Body of pancreas (tissue), 4 donors: ENCODE measurements around the gene OTX1. TPM values are rescaled to one million over a fixed set of nuclear protein-coding genes. Genes with fewer than 3 reads are reported as not detected.

ENCODE experiments used
- ATAC-seq: fragments of 150-250 bp; one replicate; pipeline ENCODE4 v1.9.1; 2016
- DNase-seq, 4 donors: peaks; one replicate each; pipeline ENCODE4 v3.0.0-alpha.2; 2019
- H3K27ac ChIP-seq, 4 donors: fragments of 200-600 bp; sonication (generic); 1 replicate in 3 of 4; 2 replicates in 1 of 4; pipeline versions ENCODE4 v1.5.1 to v1.6.1; 2016 to 2019; ENCODE audit warnings: mild to moderate bottlenecking in 1 of 4, mixed read lengths in 1 of 4, moderate library complexity in 1 of 4
- H3K27me3 ChIP-seq, 2 donors: fragments of 200-600 bp; sonication (generic); one replicate each; pipeline ENCODE4 v1.6.0; 2016; ENCODE audit warnings: mild to moderate bottlenecking in 1 of 2
- H3K36me3 ChIP-seq, 2 donors: fragments of 200-600 bp; sonication (generic); replicated peaks in 1 of 2; 2 replicates each; pipeline ENCODE4 v1.5.1; 2016; ENCODE audit warnings: low read depth in 2 of 2; ENCODE audit not compliant: insufficient read depth in 1 of 2
- H3K4me1 ChIP-seq: fragments of 200-600 bp; sonication (generic); one replicate; pipeline ENCODE4 v1.6.0; 2016
- H3K4me3 ChIP-seq, 2 donors: fragments of 200-600 bp; sonication (generic); 1 replicate in 1 of 2; 2 replicates in 1 of 2; pipeline ENCODE4 v1.5.1; 2016 to 2019
- H3K9me3 ChIP-seq, 3 donors: fragments of 200-600 bp; sonication (generic); 1 replicate in 2 of 3; 2 replicates in 1 of 3; pipeline ENCODE4 v1.5.1; 2016
- CTCF ChIP-seq, 7 experiments: fragments of 450-650 bp in 4 of 7; fragments of 200-600 bp in 3 of 7; sonication (generic) in 3 of 7; IDR thresholded peaks; one replicate each; pipeline ENCODE4 v1.5.1; 2016 to 2019; ENCODE audit warnings: antibody characterized with exemption in 7 of 7
- POLR2A ChIP-seq, 3 donors: fragments of 450-650 bp; IDR thresholded peaks; one replicate each; pipeline ENCODE4 v1.6.1; 2016; ENCODE audit warnings: antibody characterized with exemption in 3 of 3, mild to moderate bottlenecking in 2 of 3
- WGBS, 2 donors: methylation state at CpG; one replicate each; pipeline ENCODE4 v1.1.5; 2017; 5-methylcytosine and 5-hydroxymethylcytosine counted together
- intact Hi-C: fragments of 100-400 bp; cut with DNase I; formaldehyde crosslinking; loops from one replicate; pipeline ENCODE4 v1.15.1; 2023
- total RNA-seq, 2 donors: library from RNA; depleted of rRNA; stranded (reverse); fragments of >200 nt; gene quantifications; one replicate each; pipeline ENCODE4 v1.1.0, GENCODE V29; 2016

OTX1 gene
- total RNA-seq, 2 donors from 2014 or later: not detected

GRCh38 chr2:63060472-63060991 lies 9.9 kb downstream of the OTX1 start:
- H3K9me3 ChIP-seq: no peaks in the 10 kb centered on the region
- H3K4me3 ChIP-seq: no peak overlapping the region
- ATAC-seq: no peak
- WGBS, 2 donors: 26 to 43% methylated on average over 5 of the region's 5 CpGs
- peaks cover 29% of the 10 kb centered on the region for H3K4me1 ChIP-seq
- intact Hi-C loops: no loop called here
- TF ChIP-seq CTCF (IDR thresholded peaks at IDR 0.05) (no peak), POLR2A (IDR thresholded peaks at IDR 0.05) (no peak)
- no peak overlapping the region for H3K27ac ChIP-seq
- DNase-seq: no peak
- peaks cover 0 to 63% of the 10 kb centered on the region in 2 donors for H3K27me3 ChIP-seq
- no peaks in the 10 kb centered on the region for H3K36me3 ChIP-seq

- H3K9me3 ChIP-seq: no peaks in the 10 kb centered on the region
- no peak overlapping the region for H3K27ac ChIP-seq
- peaks cover 5% of the 10 kb centered on the region for H3K4me1 ChIP-seq
- 26 to 38% methylated on average over 1 of the region's 1 CpG for WGBS, 2 donors
- peaks cover 0 to 36% of the 10 kb centered on the region in 2 donors for H3K27me3 ChIP-seq
- TF ChIP-seq CTCF (IDR thresholded peaks at IDR 0.05): no peak
- no peak for TF ChIP-seq POLR2A (IDR thresholded peaks at IDR 0.05)
- H3K4me3 ChIP-seq: no peak overlapping the region
- intact Hi-C loops: no loop called here
- peak in 1 of 4 donors; percentile 12 for DNase-seq
- no peaks in the 10 kb centered on the region for H3K36me3 ChIP-seq
- no peak for ATAC-seq
Observed at GRCh38 chr2:63064197-63064596, 13.6 kb downstream of the OTX1 start.

- Histone ChIP-seq H3K27ac (no peak overlapping the region), H3K4me3 (no peak overlapping the region), H3K4me1 (peaks cover under 1% of the 10 kb centered on the region), H3K9me3 (no peaks in the 10 kb centered on the region), H3K36me3 (no peaks in the 10 kb centered on the region), H3K27me3 (peaks cover 0 to 32% of the 10 kb centered on the region in 2 donors)
- WGBS, 2 donors: 63 to 64% methylated on average over 4 of the region's 4 CpGs
- TF ChIP-seq POLR2A (IDR thresholded peaks at IDR 0.05) (no peak), CTCF (IDR thresholded peaks at IDR 0.05) (no peak)
- intact Hi-C loops: no loop called here
- no peak for DNase-seq
- no peak for ATAC-seq
Observed at GRCh38 chr2:63064661-63065060, 14.0 kb downstream of the OTX1 start.

- Histone ChIP-seq H3K27me3 (peaks cover 0 to 18% of the 10 kb centered on the region in 2 donors), H3K4me1 (no peaks in the 10 kb centered on the region), H3K4me3 (no peak overlapping the region), H3K9me3 (no peaks in the 10 kb centered on the region), H3K36me3 (no peaks in the 10 kb centered on the region), H3K27ac (no peak overlapping the region)
- no peak for DNase-seq
- intact Hi-C loops: no loop called here
- TF ChIP-seq POLR2A (IDR thresholded peaks at IDR 0.05): no peak
- no peak for TF ChIP-seq CTCF (IDR thresholded peaks at IDR 0.05)
- no peak for ATAC-seq
- WGBS, 2 donors: 36 to 45% methylated on average over 3 of the region's 3 CpGs
Observed at GRCh38 chr2:63066265-63066664, 15.6 kb downstream of the OTX1 start.

GRCh38 chr2:63066838-63067237 lies 16.2 kb downstream of the OTX1 start:
- Histone ChIP-seq H3K4me1 (no peaks in the 10 kb centered on the region), H3K27me3 (peaks cover 0 to 13% of the 10 kb centered on the region in 2 donors), H3K27ac (no peak overlapping the region), H3K4me3 (no peak overlapping the region), H3K36me3 (no peaks in the 10 kb centered on the region), H3K9me3 (no peaks in the 10 kb centered on the region)
- no peak for DNase-seq
- TF ChIP-seq CTCF (IDR thresholded peaks at IDR 0.05) (no peak), POLR2A (IDR thresholded peaks at IDR 0.05) (no peak)
- intact Hi-C loops: no loop called here
- ATAC-seq: no peak
- 79 to 87% methylated on average over 2 of the region's 2 CpGs for WGBS, 2 donors
